ENCODE data around the gene IFT57. TPM values are rescaled to one million over a fixed set of nuclear protein-coding genes. Genes with fewer than 3 reads are reported as not detected.

IFT57 gene
- total RNA-seq, 3 donors from 2014 or later (not counting 1 experiment from before 2014, with no cell fraction given), result 22.2 to 49.3 (median 33.5) TPM

DNA sequence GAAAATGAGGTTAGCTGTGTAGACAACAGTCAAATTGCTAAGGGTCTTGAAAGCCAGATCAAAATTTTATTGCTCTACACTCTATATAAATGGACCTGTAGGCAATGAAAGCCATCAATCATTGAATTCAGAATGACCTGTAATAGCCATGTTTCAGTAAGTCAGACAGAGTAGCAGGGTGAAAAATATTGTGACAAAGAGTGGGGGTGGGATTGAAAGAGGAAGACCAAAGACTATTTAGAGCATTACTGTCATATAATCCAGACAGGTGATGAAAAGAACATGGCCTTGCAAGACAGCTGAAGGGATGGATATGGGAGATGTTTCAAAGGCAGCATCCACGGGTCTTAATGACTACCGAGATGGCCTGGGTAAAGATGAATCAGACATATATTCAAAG lies 22.2 kb downstream of the IFT57 start:
- H3K4me3 ChIP-seq (ENCODE audit: low read length), result no peak overlapping the region
- Mint-ChIP-seq H3K27me3 (ENCODE audit: low read depth in 2 of 2) (no peaks in the 10 kb centered on the region), H3K36me3 (no peaks in the 10 kb centered on the region), H3K4me1 (peaks cover 0 to 9% of the 10 kb centered on the region in 2 donors), H3K4me3 (no peak overlapping the region), H3K27ac (no peak overlapping the region), H3K9me3 (no peaks in the 10 kb centered on the region)
- 100% methylated on average over 2 of the region's 2 CpGs for WGBS (ENCODE audit: insufficient coverage)
- H3K9me3 ChIP-seq (ENCODE audit: control insufficient read depth, insufficient read depth, low read length), result no peaks in the 10 kb centered on the region
- DNase-seq, result no peak
- TF ChIP-seq, protein P1, sequence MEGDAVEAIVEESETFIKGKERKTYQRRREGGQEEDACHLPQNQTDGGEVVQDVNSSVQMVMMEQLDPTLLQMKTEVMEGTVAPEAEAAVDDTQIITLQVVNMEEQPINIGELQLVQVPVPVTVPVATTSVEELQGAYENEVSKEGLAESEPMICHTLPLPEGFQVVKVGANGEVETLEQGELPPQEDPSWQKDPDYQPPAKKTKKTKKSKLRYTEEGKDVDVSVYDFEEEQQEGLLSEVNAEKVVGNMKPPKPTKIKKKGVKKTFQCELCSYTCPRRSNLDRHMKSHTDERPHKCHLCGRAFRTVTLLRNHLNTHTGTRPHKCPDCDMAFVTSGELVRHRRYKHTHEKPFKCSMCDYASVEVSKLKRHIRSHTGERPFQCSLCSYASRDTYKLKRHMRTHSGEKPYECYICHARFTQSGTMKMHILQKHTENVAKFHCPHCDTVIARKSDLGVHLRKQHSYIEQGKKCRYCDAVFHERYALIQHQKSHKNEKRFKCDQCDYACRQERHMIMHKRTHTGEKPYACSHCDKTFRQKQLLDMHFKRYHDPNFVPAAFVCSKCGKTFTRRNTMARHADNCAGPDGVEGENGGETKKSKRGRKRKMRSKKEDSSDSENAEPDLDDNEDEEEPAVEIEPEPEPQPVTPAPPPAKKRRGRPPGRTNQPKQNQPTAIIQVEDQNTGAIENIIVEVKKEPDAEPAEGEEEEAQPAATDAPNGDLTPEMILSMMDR (IDR thresholded peaks at IDR 0.05), result no peak
- no peaks in the 10 kb centered on the region for H3K4me1 ChIP-seq (ENCODE audit: control insufficient read depth, insufficient read depth, low read length)
- H3K27ac ChIP-seq (ENCODE audit: low read length), result no peak overlapping the region
- intact Hi-C loops (cut with micrococcal nuclease), result no loop called here
- H3K36me3 ChIP-seq (ENCODE audit: control insufficient read depth, insufficient read depth, low read length), result no peaks in the 10 kb centered on the region
- no peaks in the 10 kb centered on the region for H3K27me3 ChIP-seq (ENCODE audit: control insufficient read depth, insufficient read depth, low read length)
- no peak for ATAC-seq

DNA sequence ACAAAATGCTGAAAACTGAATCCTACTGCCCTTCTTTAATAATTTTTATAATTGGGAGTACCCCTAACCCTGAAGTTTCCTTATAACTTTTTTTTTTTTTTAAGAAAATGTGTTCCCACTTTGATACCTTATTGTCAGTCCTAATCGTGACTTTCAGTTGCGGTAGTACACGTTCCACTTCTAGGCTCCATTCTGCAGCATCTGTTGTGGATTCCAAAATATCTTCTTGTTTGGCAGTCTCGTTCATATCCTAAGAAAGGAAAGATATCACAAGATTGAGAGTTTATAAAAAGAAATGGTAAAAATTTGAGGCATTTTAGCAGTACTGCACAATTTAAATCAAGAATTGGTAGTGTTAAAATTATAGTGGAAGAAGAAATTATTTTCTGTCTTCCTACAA lies 30.8 kb downstream of the IFT57 start:
- TF ChIP-seq, protein P1 (IDR thresholded peaks at IDR 0.05), result no peak
- H3K4me1 ChIP-seq (ENCODE audit: control insufficient read depth, insufficient read depth, low read length), result no peaks in the 10 kb centered on the region
- Mint-ChIP-seq H3K36me3 (peaks cover 14% of the 10 kb centered on the region), H3K4me3 (no peak overlapping the region), H3K4me1 (no peaks in the 10 kb centered on the region), H3K27me3 (ENCODE audit: low read depth in 2 of 2) (no peaks in the 10 kb centered on the region), H3K27ac (no peak overlapping the region), H3K9me3 (no peaks in the 10 kb centered on the region)
- no peak overlapping the region for H3K4me3 ChIP-seq (ENCODE audit: low read length)
- no peak overlapping the region for H3K27ac ChIP-seq (ENCODE audit: low read length)
- no peaks in the 10 kb centered on the region for H3K9me3 ChIP-seq (ENCODE audit: control insufficient read depth, insufficient read depth, low read length)
- WGBS (ENCODE audit: insufficient coverage), result 99% methylated on average over 4 of the region's 4 CpGs
- ATAC-seq (no peak), DNase-seq (no peak)
- intact Hi-C loops (cut with micrococcal nuclease), result no loop called here
- H3K27me3 ChIP-seq (ENCODE audit: control insufficient read depth, insufficient read depth, low read length), result no peaks in the 10 kb centered on the region
- H3K36me3 ChIP-seq (ENCODE audit: control insufficient read depth, insufficient read depth, low read length), result peaks cover 10% of the 10 kb centered on the region

DNA sequence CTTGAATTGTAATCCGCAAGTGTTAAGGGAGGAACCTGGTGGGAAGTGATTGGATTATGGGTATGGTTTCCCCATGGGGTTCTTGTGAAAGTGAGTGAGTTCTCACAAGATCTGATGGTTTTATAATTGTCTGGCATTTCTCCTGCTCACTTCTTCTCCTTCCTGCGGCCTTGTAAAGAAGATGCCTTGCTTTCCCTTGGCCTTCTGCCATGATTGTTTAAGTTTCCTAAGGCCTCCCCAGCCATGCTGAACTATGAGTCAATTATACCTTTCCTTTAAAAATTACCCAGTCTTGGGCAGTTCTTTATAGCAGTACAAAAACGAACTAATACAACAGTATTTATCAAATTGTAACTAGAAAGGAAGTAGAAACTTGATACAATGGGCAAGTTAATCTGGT lies 31.9 kb downstream of the IFT57 start:
- no peaks in the 10 kb centered on the region for H3K4me1 Mint-ChIP-seq
- no peaks in the 10 kb centered on the region for H3K27me3 Mint-ChIP-seq (ENCODE audit: low read depth in 2 of 2)
- H3K27ac Mint-ChIP-seq, result no peak overlapping the region
- TF ChIP-seq, protein P1 (IDR thresholded peaks at IDR 0.05), result no peak
- ATAC-seq (no peak), DNase-seq (no peak)
- WGBS (ENCODE audit: insufficient coverage), result 97% methylated on average over 2 of the region's 3 CpGs
- H3K36me3 ChIP-seq (ENCODE audit: control insufficient read depth, insufficient read depth, low read length), result peaks cover 10% of the 10 kb centered on the region
- no peaks in the 10 kb centered on the region for H3K9me3 ChIP-seq (ENCODE audit: control insufficient read depth, insufficient read depth, low read length)
- H3K4me1 ChIP-seq (ENCODE audit: control insufficient read depth, insufficient read depth, low read length), result no peaks in the 10 kb centered on the region
- no peak overlapping the region for H3K27ac ChIP-seq (ENCODE audit: low read length)
- no peak overlapping the region for H3K4me3 ChIP-seq (ENCODE audit: low read length)
- no peak overlapping the region for H3K4me3 Mint-ChIP-seq
- peaks cover 22% of the 10 kb centered on the region for H3K36me3 Mint-ChIP-seq
- H3K9me3 Mint-ChIP-seq, result no peaks in the 10 kb centered on the region
- H3K27me3 ChIP-seq (ENCODE audit: control insufficient read depth, insufficient read depth, low read length), result no peaks in the 10 kb centered on the region
- intact Hi-C loops (cut with micrococcal nuclease), result no loop called here

DNA sequence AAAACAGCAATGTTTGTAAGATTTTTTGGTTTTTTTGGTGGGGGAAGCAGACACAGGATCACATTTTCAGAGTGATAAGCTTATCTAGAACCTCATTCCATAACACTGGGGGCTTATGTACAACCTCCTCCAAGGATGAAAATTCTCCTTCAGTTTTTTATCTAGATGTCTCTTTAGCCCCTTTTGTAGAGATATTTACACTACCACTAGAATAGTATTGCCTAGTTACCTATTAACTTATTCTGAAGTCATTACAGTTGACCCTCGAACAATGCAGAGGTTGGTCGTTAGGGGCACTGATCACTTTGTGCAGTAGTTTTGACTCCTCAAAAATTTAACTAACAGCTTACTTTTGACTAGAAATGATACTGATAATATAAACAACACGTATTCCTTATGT lies 32.8 kb downstream of the IFT57 start:
- Histone ChIP-seq H3K36me3 (ENCODE audit: control insufficient read depth, insufficient read depth, low read length) (peaks cover 10% of the 10 kb centered on the region), H3K4me1 (ENCODE audit: control insufficient read depth, insufficient read depth, low read length) (no peaks in the 10 kb centered on the region), H3K9me3 (ENCODE audit: control insufficient read depth, insufficient read depth, low read length) (no peaks in the 10 kb centered on the region), H3K27me3 (ENCODE audit: control insufficient read depth, insufficient read depth, low read length) (no peaks in the 10 kb centered on the region), H3K27ac (ENCODE audit: low read length) (no peak overlapping the region), H3K4me3 (ENCODE audit: low read length) (no peak overlapping the region)
- H3K27ac Mint-ChIP-seq, result no peak overlapping the region
- H3K9me3 Mint-ChIP-seq, result peaks cover 2 to 3% of the 10 kb centered on the region in 2 donors
- H3K4me1 Mint-ChIP-seq, result no peaks in the 10 kb centered on the region
- intact Hi-C loops (cut with micrococcal nuclease), result no loop called here
- H3K27me3 Mint-ChIP-seq (ENCODE audit: low read depth in 2 of 2), result no peaks in the 10 kb centered on the region
- H3K36me3 Mint-ChIP-seq, result peaks cover 31% of the 10 kb centered on the region
- WGBS (ENCODE audit: insufficient coverage), result 100% methylated on average over 2 of the region's 3 CpGs
- no peak for DNase-seq
- no peak overlapping the region for H3K4me3 Mint-ChIP-seq
- ATAC-seq, result no peak
- TF ChIP-seq, protein P1 (IDR thresholded peaks at IDR 0.05), result no peak
